Measurements from ENCODE around the gene HDAC4. TPM values are rescaled to one million over a fixed set of nuclear protein-coding genes. Genes with fewer than 3 reads are reported as not detected.
"Not testable (repeated sequence)": the region's sequence is repeated elsewhere in the genome, so short reads cannot be mapped to it uniquely, and the experiment has no call there.

Gene HDAC4
- 6.8 and 12.7 TPM in 2 replicates for total RNA-seq

DNA sequence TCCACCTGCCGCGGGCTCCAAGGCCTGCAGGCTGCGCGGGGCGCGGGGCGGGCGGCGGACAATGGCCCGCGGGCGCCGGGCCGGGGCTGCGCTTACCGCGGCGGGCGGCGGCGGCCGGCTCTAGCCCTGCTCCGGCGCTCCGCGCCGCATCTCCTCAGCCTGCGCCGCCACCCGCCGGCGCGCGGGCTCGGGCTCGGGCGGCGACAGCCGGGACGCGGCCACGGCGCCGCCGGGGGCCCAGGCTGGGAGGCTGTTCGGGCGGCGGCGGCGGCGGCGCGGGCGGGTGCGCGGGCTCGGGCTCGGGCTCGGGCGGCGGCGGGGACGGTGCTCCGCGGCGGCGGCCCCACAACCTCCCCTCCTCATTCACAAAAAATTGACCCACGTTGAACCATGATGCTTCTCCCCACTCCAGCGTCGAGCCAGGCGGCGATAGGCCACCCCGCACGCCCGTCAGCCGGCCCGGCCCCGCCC, at the start of gene HDAC4:
Gene HDAC4 (minus strand): TSS at position 425 of the 471 bp plus-strand sequence. CDS start 48,321 bp downstream, outside the sequence.
- DNase-seq (ENCODE audit: low read depth, low spot score), result no peak

DNA sequence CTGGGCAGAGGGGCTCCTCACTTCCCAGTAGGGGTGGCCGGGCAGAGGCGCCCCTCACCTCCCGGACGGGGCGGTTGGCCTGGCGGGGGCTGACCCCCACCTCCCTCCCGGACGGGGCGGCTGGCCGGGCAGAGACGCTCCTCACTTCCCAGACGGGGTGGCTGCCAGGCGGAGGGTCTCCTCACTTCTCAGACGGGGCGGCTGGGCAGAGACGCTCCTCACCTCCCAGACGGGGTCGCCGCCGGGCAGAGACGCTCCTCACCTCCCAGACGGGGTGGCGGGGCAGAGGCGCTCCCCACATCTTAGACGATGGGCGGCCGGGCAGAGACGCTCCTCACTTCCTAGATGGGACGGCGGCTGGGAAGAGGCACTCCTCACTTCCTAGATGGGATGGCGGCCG, 48.6 kb upstream of the HDAC4 start:
- DNase-seq (ENCODE audit: low read depth, low spot score), result not testable (repeated sequence)

DNA sequence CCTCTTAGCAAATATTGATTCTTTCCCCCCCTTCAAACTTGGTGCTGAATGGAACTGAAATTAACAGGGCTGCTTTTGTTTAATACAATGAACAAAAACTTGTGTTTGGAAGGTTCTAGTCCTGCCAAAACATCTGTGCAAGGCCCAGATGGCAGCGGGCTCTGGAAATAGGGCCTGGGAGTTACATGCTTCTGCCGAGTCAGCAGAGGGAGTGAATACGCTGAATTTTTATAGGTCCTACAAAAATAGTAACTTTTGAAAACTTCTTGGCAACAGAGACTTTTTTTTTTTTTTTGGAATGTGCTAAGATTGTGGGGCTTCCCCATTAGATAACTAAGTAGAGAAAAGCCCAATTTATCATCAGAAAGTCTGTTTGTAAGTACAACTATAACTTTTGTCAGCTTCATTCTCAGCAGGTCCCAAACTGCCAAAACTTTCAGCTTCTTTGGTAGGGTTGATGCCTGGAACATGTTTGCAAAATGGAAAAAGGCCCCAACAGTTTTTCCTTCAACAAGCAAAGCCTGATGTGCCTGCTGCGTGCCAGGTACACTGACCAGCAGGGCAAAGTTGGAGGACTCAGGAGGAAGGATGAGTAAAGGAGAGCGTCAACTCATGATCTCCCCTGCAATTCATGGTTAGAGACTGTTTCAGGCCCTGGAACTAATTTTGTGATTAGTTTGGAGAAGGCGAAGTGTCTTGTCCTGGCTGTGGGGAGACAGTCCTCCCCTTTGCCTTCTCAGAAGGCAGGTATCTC, 45.1 kb upstream of the HDAC4 start:
- no peak for DNase-seq (ENCODE audit: low read depth, low spot score)

GRCh38 chr2:239444626-239445577, 44.1 kb upstream of the HDAC4 start:
- DNase-seq (ENCODE audit: low read depth, low spot score), result no peak

DNA sequence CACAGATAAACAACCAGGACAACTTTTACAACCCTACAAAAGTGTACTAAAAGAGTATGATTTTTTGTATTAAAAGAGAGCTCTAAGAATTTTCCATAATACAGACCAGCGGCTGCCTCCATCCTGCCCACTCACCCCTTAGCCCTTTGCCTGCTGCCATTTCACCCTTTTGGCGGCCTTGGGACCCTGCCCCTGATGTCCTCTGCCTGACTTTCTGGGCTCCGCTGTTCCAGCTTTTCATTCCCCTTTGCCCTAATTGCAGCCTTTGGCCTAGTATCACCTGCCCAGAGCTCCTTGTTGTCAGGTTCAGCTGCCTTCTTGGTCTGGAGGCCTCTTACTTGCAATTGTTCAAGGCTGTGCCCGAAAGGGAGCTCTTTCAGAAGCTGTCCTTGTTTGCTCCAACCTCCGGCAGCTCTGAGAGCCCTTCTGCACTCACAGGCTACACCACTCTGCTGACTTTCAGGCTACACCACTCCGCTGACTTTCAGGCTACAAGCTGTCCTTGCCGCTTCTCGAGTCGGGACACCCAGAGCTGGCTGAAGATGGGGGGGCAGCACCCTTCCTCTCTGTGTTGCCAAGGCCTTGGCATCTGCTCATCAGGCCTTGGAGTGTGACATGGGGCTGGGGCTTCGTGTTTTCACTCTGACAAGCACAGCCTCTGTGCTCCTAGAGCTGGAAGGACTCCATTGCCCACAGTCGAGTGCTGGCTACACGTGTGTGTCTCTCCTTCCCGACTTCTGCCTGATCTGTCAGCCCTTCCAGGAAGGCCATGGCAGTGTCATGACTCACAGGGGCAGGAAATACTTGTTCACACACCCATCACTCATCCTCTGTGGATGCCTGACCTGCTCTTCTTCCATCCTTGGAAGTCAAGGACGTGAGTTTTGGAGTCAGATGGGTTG, 43.1 kb upstream of the HDAC4 start:
- no peak for DNase-seq (ENCODE audit: low read depth, low spot score)

- DNase-seq (ENCODE audit: low read depth, low spot score), result no peak
These were observed 42.3 kb upstream of the HDAC4 start for GRCh38 chr2:239443102-239443620.

- no peak for DNase-seq (ENCODE audit: low read depth, low spot score)
These were observed 41.4 kb upstream of the HDAC4 start for GRCh38 chr2:239442192-239442591.

GRCh38 chr2:239441261-239442078, 40.6 kb upstream of the HDAC4 start:
- DNase-seq (ENCODE audit: low read depth, low spot score), result no peak

DNA sequence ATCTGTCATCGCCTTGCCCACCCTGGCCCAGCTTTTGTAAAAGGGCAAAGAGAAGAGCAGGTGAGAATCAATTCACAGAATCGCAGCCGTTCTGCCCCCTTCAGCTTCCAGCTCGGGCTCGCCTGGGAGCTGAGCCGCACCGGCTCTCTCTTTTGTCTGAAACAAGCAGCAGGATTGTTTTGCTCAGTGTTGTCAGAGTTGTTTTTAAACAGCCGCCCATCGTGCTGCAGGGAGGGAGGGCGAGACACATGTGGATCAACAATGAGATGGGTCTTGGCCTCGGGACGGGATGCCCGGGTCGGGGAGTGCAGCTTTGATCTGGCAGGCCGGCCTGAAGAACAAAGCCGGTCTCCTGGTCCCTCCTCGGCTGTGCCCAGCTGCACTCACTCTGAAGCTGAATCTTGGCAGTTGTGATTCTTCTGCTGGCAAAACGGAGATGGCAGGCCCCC, 39.7 kb upstream of the HDAC4 start:
- no peak for DNase-seq (ENCODE audit: low read depth, low spot score)

DNA sequence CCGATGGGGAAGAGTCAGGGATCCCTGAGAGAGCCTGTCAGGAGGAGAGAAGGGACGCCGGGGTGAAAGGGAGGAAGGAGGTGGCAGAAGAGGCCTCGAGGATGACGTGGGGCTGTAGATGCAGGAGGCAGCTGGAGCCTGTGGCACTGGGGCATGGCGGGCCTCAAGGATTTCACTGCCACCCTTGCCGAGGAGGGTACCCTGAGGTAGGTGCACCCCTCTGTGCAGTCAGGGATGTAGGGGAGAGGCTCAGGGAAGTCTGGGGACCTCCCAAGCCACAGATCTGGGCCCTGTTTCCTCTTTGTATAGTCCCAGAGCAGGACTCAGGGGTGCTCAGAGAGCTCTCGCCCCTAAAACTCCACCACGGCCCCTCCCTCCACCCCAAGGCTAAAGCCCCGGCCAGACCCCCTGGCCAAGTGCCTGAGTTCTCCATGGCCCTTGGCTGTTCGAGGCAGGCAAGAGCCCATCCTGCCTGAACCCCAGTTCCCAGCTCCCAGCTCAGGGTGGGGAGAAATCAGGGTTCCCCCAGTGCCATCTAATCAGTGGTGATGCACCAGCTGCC, 39.0 kb upstream of the HDAC4 start:
- no peak for DNase-seq (ENCODE audit: low read depth, low spot score)

GRCh38 chr2:239438995-239439753, 38.4 kb upstream of the HDAC4 start:
- no peak for DNase-seq (ENCODE audit: low read depth, low spot score)

GRCh38 chr2:239438368-239438767, 37.5 kb upstream of the HDAC4 start:
- no peak for DNase-seq (ENCODE audit: low read depth, low spot score)

DNA sequence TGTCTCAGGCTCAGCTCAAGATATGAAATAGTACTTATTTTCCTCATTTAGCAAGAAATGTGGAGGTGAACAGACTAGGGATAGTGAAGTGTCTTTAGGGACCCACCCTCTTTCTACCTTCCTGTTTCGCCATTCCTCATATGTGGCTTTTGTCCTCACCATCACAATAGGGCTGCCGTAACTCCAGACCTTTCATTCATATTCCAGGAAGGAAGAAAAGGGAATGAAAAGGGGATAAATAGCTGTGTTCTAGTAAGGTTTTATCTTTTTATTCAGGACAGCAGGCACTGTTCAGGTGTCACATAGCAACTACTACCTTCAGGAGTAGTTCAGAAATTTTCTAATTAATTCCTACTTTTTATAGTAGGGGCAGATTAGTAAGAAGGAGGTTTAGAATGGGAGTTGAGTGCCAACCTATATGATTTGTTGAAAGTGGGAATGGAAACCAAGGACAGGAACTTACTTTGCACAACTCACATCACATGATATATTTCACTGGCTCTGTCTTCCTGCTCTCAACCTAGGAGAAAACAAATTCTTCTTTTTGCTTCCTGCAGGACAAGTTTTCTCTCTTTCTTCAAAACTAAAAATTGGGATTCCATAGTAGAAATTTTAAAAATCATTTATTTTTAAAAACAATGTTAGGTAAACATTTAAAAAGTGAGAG, 36.0 kb upstream of the HDAC4 start:
- DNase-seq (ENCODE audit: low read depth, low spot score), result no peak

DNA sequence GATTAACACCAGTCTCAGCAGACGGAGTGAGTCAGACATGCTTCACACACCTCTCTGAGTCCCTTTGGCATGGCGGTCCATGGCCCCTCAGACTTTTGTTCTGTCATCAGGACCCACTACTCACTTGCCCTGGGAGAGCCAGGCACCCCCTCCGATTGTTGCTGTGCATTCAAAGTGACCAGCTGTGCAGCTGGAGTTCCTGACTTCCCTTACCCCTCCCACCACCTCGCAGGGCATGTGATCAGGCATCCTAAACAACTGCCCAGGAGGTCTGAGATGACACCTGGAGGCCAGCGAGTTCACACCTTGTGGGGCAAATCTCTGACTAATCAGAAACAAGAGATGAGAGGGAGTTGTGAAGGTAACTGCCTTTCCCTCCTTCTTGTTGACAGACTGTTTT, 35.3 kb upstream of the HDAC4 start:
- no peak for DNase-seq (ENCODE audit: low read depth, low spot score)

GRCh38 chr2:239433777-239434403, 33.1 kb upstream of the HDAC4 start:
- no peak for DNase-seq (ENCODE audit: low read depth, low spot score)

GRCh38 chr2:239432174-239432573, 31.4 kb upstream of the HDAC4 start:
- DNase-seq (ENCODE audit: low read depth, low spot score), result no peak

- no peak for DNase-seq (ENCODE audit: low read depth, low spot score)
These were observed 30.7 kb upstream of the HDAC4 start for GRCh38 chr2:239431536-239431935.
